ENCODE results near the gene CCBE1. TPM values are rescaled to one million over a fixed set of nuclear protein-coding genes. Genes with fewer than 3 reads are reported as not detected.

CCBE1 gene
- total RNA-seq, 4 donors from 2014 or later: 2.2 to 7.7 (median 4.1) TPM

DNA sequence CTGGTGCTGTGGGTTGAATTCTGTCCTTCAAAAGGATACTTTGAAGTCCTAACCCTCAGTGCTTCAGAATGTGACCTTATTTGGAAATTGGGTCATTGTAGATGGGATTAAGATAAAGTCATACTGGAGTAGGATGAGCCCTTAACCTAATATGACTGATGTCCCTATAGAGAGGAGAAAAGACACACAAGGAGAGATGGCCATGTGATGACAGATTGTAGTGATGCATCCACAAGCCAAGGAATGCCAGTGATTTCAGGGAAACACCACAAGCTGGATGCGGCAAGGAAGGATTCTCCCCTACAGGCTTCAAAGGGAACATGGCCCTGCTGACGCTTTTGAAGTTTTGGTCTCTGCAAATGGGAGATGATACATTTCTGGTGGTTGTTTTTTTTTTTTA lies 24.7 kb upstream of the CCBE1 start:
- H3K36me3 ChIP-seq: no peaks in the 10 kb centered on the region
- 100% methylated on average over 2 of the region's 2 CpGs; no CpG with 5 or more reads in 1 of the 2 donors for WGBS, 2 donors (ENCODE audit: low coverage in 1 of 2)
- no peak for TF ChIP-seq POLR2A (IDR thresholded peaks at IDR 0.05)
- no peak for TF ChIP-seq POLR2AphosphoS5 (IDR thresholded peaks at IDR 0.05)
- TF ChIP-seq EP300 (IDR thresholded peaks at IDR 0.05): no peak
- TF ChIP-seq, protein P1, sequence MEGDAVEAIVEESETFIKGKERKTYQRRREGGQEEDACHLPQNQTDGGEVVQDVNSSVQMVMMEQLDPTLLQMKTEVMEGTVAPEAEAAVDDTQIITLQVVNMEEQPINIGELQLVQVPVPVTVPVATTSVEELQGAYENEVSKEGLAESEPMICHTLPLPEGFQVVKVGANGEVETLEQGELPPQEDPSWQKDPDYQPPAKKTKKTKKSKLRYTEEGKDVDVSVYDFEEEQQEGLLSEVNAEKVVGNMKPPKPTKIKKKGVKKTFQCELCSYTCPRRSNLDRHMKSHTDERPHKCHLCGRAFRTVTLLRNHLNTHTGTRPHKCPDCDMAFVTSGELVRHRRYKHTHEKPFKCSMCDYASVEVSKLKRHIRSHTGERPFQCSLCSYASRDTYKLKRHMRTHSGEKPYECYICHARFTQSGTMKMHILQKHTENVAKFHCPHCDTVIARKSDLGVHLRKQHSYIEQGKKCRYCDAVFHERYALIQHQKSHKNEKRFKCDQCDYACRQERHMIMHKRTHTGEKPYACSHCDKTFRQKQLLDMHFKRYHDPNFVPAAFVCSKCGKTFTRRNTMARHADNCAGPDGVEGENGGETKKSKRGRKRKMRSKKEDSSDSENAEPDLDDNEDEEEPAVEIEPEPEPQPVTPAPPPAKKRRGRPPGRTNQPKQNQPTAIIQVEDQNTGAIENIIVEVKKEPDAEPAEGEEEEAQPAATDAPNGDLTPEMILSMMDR (IDR thresholded peaks at IDR 0.05): no peak
- no peak overlapping the region for H3K4me3 ChIP-seq
- H3K27me3 ChIP-seq: no peaks in the 10 kb centered on the region
- no peak overlapping the region for H3K27ac ChIP-seq
- no peak for ATAC-seq
- H3K4me1 ChIP-seq: no peaks in the 10 kb centered on the region
- H3K9me3 ChIP-seq: no peaks in the 10 kb centered on the region

DNA sequence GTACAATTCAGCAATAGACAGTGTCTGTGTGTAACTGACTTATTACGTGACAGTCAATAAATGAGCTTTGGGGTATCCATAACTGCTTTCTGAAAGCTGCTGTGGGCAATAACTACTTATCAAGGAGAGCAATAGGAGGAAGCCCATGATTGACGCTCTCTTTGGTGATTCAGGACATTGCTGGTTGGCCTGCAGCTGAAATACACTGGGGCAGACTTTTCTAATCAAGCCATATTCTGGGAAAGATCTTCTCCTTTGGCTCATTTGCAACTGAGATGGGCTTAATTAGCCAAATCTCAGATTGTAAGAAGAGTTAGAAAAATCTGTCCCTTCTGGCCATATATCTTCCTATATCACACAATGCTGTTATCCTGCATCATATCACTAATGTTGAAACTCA lies 24.0 kb upstream of the CCBE1 start:
- H3K36me3 ChIP-seq: no peaks in the 10 kb centered on the region
- H3K27ac ChIP-seq: no peak overlapping the region
- H3K4me1 ChIP-seq: no peaks in the 10 kb centered on the region
- H3K27me3 ChIP-seq: no peaks in the 10 kb centered on the region
- no peak for ATAC-seq
- TF ChIP-seq POLR2AphosphoS5 (IDR thresholded peaks at IDR 0.05): no peak
- no peak for TF ChIP-seq EP300 (IDR thresholded peaks at IDR 0.05)
- no peak for TF ChIP-seq POLR2A (IDR thresholded peaks at IDR 0.05)
- TF ChIP-seq, protein P1 (IDR thresholded peaks at IDR 0.05): no peak
- no peaks in the 10 kb centered on the region for H3K9me3 ChIP-seq
- WGBS, 2 donors (ENCODE audit: low coverage in 1 of 2): 91 to 100% methylated on average over 1 to 2 of the region's 2 CpGs
- H3K4me3 ChIP-seq: no peak overlapping the region

DNA sequence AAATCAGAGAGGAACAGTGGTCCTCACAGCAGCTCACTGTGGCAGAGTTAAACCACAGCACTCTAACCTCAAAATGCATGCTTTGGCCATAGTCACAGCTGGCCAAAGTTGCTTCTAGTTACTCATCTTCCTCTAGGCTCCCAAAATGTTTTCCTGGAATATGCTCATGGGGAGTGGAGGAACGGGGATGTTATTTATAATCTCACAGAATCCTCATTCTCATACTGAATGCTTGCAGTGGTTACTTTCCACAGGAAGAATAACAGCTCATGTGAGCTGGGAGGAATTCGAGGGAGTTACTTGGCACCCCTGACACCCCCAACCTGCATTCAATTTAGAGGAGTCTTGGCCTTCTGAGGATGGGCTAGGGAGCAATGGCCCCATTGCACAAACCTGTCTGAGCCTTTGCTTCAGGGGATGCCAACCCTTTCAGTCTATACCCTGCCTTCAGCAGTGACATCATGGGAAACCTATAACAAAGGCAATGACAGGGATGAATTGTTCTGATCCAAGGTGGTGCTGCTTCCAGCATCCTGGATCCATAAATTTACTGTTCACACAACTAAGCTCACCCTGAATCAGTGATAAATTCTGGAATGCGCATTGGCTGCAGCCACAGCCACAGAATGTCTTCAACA lies 22.4 kb upstream of the CCBE1 start:
- no peak for TF ChIP-seq POLR2AphosphoS5 (IDR thresholded peaks at IDR 0.05)
- no peak for TF ChIP-seq EP300 (IDR thresholded peaks at IDR 0.05)
- TF ChIP-seq POLR2A (IDR thresholded peaks at IDR 0.05): no peak
- TF ChIP-seq, protein P1 (IDR thresholded peaks at IDR 0.05): no peak
- no peak overlapping the region for H3K4me3 ChIP-seq
- 47 to 54% methylated on average over 3 of the region's 3 CpGs for WGBS, 2 donors (ENCODE audit: low coverage in 1 of 2)
- no peak overlapping the region for H3K27ac ChIP-seq
- no peaks in the 10 kb centered on the region for H3K36me3 ChIP-seq
- H3K9me3 ChIP-seq: no peaks in the 10 kb centered on the region
- no peak for ATAC-seq
- H3K4me1 ChIP-seq: no peaks in the 10 kb centered on the region
- H3K27me3 ChIP-seq: no peaks in the 10 kb centered on the region

DNA sequence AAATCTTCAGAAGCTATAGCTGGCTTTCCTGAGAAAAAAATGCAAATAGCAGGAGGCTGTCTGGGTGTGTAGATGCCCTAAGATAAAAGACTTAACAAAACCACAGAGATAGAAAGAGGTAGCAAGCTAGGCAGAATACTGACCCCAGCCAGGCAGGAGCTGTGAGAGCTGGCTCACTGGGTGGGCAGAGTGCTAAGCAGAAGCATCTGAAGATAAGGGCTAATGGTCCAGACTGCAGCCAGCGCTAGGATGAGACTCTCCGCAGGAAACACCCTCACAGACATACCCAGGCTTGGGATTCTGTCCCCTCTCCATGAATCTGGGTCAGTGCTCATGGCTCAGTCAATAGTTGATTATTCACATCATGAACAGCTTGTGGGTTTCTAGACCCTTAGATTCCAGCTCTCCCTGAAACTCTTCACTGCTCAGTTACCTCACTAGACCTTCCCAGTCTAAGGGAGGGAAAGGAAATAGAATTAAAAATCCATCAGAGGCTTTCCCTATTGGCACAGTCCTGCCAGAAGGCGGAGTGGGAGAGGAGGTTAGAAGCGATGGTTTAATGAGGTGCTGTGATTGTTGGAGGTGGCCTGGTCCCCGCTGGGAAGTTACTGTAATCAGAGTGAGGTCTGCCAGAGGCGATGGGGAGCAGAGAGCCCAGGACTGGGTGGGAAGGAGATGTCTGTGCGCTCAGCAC lies 21.4 kb upstream of the CCBE1 start:
- no peaks in the 10 kb centered on the region for H3K4me1 ChIP-seq
- ATAC-seq: no peak
- no peak for TF ChIP-seq EP300 (IDR thresholded peaks at IDR 0.05)
- no peaks in the 10 kb centered on the region for H3K36me3 ChIP-seq
- 65 to 80% methylated on average over 1 to 5 of the region's 7 CpGs for WGBS, 2 donors (ENCODE audit: low coverage in 1 of 2)
- H3K27ac ChIP-seq: no peak overlapping the region
- no peak overlapping the region for H3K4me3 ChIP-seq
- no peaks in the 10 kb centered on the region for H3K27me3 ChIP-seq
- H3K9me3 ChIP-seq: no peaks in the 10 kb centered on the region

DNA sequence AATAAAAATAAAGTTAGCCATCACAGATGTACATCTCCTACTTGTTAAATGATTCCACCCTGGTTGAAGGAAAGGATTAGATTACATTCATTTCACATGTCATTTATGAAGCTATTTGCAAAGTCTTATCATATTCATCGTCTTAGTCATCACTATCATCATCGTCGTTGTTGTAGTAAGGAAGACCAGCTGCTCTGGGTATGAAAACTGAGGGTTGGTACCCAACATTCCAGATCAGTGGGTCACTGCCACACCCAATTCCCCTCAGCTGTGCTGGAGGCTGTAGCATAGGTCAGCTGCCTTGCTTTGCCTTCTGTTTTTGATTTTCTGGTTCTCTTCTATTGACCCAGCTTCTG lies 20.9 kb upstream of the CCBE1 start:
- TF ChIP-seq, protein P1 (IDR thresholded peaks at IDR 0.05): no peak
- TF ChIP-seq POLR2AphosphoS5 (IDR thresholded peaks at IDR 0.05) (no peak), POLR2A (IDR thresholded peaks at IDR 0.05) (no peak), EP300 (IDR thresholded peaks at IDR 0.05) (no peak)
- WGBS, 2 donors (ENCODE audit: low coverage in 1 of 2): 61% methylated on average over 3 of the region's 3 CpGs
- H3K9me3 ChIP-seq: no peaks in the 10 kb centered on the region
- no peak overlapping the region for H3K27ac ChIP-seq
- no peaks in the 10 kb centered on the region for H3K36me3 ChIP-seq
- no peaks in the 10 kb centered on the region for H3K4me1 ChIP-seq
- H3K4me3 ChIP-seq: no peak overlapping the region
- ATAC-seq: no peak
- no peaks in the 10 kb centered on the region for H3K27me3 ChIP-seq
